GM18502 (cell line): Measurements from ENCODE around the gene C17orf67.
A peak's percentile ranks its signal among the peaks of the same experiment; 100 is the strongest.

Experiments used
- ATAC-seq: cut with Tn5 transposase; IDR thresholded peaks from one replicate; pipeline ENCODE4 v1.9.1; 2021; ENCODE audit warnings: mild to moderate bottlenecking; ENCODE audit not compliant: unreplicated experiment, poor library complexity

C17orf67 gene, protein sequence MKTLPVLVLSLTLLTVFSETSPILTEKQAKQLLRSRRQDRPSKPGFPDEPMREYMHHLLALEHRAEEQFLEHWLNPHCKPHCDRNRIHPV

GRCh38 chr17:56833809-56834379 lies at the start of gene C17orf67, which contains the start of gene DGKE:
TSS of gene C17orf67 (minus strand) at chr17:56833920. CDS start at chr17:56815810, 18,110 bp downstream.
TSS of gene DGKE (plus strand) at chr17:56834151. CDS start at chr17:56834796, 645 bp downstream.
- ATAC-seq, result peak; percentile 75

DNA sequence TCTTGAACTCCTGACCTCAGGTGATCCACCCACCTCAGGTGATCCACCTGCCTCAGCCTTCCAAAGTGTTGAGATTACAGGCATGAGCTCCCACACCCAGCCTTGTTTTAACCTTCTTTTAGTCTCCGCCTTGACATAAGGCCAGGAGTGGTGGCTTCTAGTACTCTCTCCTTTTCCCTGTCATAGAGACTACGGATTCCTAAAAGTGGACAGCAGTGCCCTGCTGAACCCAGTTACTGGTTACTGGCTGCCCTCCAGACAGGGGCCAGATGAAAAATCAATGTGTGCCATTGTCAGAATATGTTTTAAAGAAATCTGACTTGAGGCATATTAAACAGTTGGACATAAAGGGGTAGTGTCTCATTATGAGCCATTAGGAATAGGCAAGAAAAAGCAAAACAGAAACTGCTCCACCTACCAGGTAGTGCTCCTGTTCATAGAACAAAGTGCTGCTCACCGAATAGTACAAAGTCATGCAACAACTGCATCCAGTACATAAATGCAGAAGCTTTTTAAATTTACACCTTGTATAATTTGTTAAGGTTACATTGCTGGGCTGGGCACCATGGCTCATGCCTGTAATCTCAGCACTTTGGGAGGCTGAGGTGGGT lies 48.1 kb upstream of the C17orf67 start:
- no peak for ATAC-seq

- no peak for ATAC-seq
Measured at GRCh38 chr17:56880571-56880970, 46.9 kb upstream of the C17orf67 start.

- ATAC-seq, result no peak
Measured at GRCh38 chr17:56880133-56880532, 46.4 kb upstream of the C17orf67 start.

GRCh38 chr17:56879280-56879679 lies 45.6 kb upstream of the C17orf67 start:
- ATAC-seq, result no peak

GRCh38 chr17:56876766-56877179 lies 43.1 kb upstream of the C17orf67 start:
- no peak for ATAC-seq

- peak; percentile 66 for ATAC-seq
Measured at GRCh38 chr17:56870081-56870651, 36.4 kb upstream of the C17orf67 start.

- no peak for ATAC-seq
Measured at GRCh38 chr17:56868716-56869115, 35.0 kb upstream of the C17orf67 start.

DNA sequence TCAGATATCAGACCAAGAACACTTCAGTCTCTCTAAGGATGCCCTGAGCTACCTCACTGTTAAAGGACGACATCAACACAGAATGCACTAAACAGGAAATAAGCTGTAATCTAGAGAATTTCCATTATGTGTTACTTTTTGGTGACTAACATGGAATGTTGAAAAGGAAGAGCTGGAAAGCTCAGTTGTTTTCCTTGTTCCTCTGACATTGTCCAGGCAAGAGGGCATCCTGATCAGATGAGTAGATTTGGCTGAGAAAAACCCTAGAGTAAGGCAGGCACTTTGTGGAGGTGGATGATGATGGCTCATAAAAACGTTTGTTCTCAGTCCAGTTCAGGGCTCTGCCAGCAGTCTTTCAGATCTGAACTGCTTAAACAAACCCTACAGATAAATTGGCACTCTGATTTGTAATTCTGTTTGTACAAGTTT lies 34.2 kb upstream of the C17orf67 start:
- no peak for ATAC-seq

GRCh38 chr17:56866496-56866895 lies 32.8 kb upstream of the C17orf67 start:
- no peak for ATAC-seq

DNA sequence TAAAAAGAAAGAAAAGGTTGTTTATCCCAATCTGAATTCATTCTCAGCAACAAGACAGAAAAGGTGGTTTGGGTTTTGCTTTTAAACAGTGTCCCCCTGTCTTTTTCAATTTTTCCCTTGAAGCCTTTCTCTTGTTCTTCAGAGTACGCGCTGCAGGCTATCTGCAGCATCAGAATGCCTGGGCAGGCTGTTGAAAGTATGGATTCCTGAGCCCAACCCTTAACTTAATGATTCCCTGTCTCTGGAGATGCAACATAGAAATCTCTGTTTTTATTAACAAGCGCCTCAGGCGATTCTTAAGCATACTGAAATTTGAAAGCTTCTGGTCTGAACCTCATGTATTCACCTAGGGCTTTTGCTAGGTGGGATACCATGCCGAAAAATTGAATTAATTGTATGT lies 32.4 kb upstream of the C17orf67 start:
- no peak for ATAC-seq

DNA sequence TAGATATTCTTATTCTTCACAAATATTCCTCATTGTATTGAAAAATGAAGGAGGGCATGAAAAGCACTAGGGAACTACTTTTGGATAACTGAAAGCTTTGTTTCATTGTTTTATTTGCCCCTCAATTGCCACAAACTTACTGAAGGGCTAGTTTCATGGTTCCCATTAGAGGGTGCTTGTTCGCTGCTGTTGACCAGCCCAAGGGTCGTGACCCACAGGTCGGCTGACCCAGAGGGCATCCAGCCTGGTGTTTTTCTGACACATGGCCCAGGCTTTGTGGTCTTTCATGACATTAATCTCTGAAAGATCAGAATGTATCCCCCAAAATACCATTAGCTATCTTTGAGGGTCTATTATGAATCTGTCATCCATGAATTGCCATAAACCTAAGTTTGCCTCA lies 30.3 kb upstream of the C17orf67 start:
- ATAC-seq, result no peak

DNA sequence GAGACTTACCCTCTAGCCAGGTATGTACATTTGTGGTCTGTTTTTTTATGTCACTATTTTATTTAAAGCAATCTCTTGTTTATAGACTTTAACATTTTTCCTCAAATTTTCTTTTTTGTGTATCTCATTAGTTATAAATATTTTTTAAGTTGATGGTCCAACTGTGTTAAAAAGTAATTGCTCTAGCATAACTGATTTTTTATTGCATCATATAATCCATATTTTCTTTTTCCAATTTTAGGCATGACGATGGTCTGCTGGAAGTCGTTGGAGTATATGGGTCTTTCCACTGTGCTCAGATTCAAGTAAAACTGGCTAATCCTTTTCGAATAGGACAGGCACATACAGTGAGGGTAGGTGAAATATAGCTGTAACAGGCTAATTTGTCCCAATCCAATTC lies 28.2 kb upstream of the C17orf67 start:
- no peak for ATAC-seq

GRCh38 chr17:56851008-56851407 lies 17.3 kb upstream of the C17orf67 start:
- ATAC-seq, result no peak

DNA sequence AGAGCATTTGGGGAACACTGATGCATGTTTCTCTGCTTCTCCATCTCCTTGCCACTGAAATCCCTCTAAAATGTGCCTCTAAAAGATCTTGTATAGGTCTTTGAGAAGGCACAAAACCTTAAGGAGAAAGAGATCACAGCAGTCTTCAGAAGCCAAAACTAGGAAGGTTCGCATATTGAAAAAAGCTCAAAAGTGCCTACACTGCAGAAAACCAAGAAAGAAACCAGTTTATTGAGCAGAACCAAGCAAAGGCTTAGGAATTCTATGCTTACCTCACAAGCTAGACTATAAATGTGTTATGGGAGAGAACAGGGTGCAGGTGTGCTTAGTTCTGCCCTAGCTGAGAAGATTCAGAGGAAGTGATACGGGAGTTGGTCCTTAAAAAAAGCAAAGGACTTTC lies 16.9 kb upstream of the C17orf67 start:
- ATAC-seq, result no peak

DNA sequence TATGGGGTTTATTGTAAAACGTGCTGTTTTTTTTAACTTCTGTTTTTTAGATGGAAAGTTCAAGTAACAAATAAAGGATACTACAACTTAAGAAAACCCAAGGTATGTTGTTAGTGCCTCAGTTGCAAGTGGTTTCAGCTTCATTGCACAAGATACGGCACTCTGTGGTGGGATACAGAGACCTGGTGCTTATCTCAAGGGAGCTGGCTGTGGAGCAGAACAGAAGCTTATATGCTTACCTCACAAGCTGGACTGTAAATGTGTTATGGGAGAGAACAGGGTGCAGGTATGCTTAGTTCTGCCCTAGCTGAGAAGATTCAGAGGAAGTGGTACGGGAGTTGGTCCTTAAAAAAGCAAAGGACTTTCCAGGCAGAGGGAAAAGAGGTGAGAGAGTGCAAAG lies 15.4 kb upstream of the C17orf67 start:
- ATAC-seq, result no peak

- ATAC-seq, result no peak
Measured at GRCh38 chr17:56847106-56847505, 13.4 kb upstream of the C17orf67 start.

- ATAC-seq, result no peak
Measured at GRCh38 chr17:56845934-56846333, 12.2 kb upstream of the C17orf67 start.

DNA sequence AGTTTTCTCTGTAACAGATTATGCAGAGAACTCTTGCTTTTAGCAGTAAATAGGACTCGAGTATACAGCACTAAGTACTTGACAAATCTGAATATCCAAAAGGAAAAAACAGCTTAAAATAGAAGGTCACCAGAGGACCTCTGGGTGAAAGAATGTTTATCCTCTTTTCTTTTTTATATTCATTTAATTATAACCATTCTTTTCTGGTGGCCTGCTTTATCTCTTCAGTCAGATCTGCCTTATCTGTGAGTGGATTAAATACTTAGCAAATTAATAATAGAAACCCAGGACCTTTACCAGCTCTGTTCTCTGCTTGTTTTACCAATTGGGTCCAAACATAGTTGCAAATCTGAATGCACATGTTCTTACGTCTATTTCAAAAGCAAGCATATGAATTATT lies 8.9 kb upstream of the C17orf67 start:
- no peak for ATAC-seq

DNA sequence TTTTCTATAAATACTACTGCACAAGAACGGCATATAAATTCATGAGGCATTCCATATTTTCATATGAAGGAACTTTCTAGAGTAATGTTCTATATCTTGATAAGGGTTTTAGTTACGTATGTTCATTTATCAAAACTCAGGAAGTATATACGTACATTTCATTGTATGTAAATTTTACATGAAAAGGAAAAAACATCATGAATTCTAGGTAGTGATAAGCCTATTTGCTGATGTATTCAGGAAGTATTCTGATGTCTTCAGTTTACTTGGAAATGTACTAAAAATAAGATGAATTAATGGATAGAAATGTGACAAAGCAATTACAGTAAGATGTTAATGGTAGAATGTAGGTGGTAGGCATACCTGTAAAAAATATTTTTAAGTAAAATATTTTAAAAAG lies 5.0 kb upstream of the C17orf67 start:
- no peak for ATAC-seq

GRCh38 chr17:56835264-56835585 lies 1.5 kb upstream of the C17orf67 start:
- ATAC-seq, result no peak
